Prostate gland (tissue), 2 donors: ENCODE results near the gene TMEM253.

Experiments used
- POLR2A ChIP-seq: fragments of 450-650 bp; IDR thresholded peaks from one replicate; pipeline ENCODE4 v1.6.1; 2016; ENCODE audit warnings: antibody characterized with exemption, mild to moderate bottlenecking
- POLR2AphosphoS5 ChIP-seq: sonication (generic); formaldehyde crosslinking; IDR thresholded peaks from one replicate; pipeline ENCODE4 v1.6.1; 2017; ENCODE audit warnings: antibody characterized with exemption
- TF ChIP-seq, protein P1 (sequence below), 4 experiments: fragments of 200-600 bp in 2 of 4; fragments of 450-650 bp in 2 of 4; sonication (generic) in 2 of 4; IDR thresholded peaks; 1 replicate in 3 of 4; 2 replicates in 1 of 4; pipeline ENCODE4 v1.5.1; 2016 to 2019; ENCODE audit warnings: antibody characterized with exemption in 4 of 4, mild to moderate bottlenecking in 2 of 4, moderate library complexity in 2 of 4

- TF ChIP-seq POLR2AphosphoS5 = no peak
- TF ChIP-seq, protein P1, sequence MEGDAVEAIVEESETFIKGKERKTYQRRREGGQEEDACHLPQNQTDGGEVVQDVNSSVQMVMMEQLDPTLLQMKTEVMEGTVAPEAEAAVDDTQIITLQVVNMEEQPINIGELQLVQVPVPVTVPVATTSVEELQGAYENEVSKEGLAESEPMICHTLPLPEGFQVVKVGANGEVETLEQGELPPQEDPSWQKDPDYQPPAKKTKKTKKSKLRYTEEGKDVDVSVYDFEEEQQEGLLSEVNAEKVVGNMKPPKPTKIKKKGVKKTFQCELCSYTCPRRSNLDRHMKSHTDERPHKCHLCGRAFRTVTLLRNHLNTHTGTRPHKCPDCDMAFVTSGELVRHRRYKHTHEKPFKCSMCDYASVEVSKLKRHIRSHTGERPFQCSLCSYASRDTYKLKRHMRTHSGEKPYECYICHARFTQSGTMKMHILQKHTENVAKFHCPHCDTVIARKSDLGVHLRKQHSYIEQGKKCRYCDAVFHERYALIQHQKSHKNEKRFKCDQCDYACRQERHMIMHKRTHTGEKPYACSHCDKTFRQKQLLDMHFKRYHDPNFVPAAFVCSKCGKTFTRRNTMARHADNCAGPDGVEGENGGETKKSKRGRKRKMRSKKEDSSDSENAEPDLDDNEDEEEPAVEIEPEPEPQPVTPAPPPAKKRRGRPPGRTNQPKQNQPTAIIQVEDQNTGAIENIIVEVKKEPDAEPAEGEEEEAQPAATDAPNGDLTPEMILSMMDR (IDR thresholded peaks at IDR 0.05) = no peak
- TF ChIP-seq POLR2A = peak; percentile 17
Measured at GRCh38 chr14:21103411-21103709, 2.5 kb downstream of the TMEM253 start.
